ENCODE results near the gene PKN3. TPM values are rescaled to one million over a fixed set of nuclear protein-coding genes. Genes with fewer than 3 reads are reported as not detected.

Gene PKN3
- total RNA-seq, 4 donors from 2014 or later, result 1.4 to 5.2 (median 3.3) TPM

DNA sequence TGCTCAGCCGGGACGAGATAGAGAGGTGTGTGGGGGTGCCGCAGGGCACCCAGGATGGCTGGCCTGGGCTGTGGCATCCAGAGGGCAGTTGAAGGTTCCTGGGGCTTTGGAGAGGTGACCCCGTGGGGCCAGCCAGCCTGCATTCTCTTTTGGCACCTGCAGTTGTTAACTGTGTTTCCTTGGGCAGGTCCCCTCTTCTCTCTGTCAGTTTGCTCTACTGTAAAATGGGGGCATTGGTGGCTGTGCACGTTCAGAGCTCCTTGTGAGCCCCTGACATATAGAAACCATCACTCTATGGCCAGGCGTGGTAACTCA is 13.1 kb downstream of the PKN3 start:
- Histone ChIP-seq H3K4me1 (no peaks in the 10 kb centered on the region), H3K27me3 (no peaks in the 10 kb centered on the region), H3K27ac (no peak overlapping the region), H3K9me3 (no peaks in the 10 kb centered on the region), H3K36me3 (no peaks in the 10 kb centered on the region), H3K4me3 (no peak overlapping the region)
- in situ Hi-C loops (cut with MboI; ENCODE audit: low sequenced_read_pairs in 4 of 4) (no loop called here), intact Hi-C loops (cut with DNase I; ENCODE audit: low total_unique reads) (no loop called here)
- no peak for TF ChIP-seq POLR2A (IDR thresholded peaks at IDR 0.05)
- TF ChIP-seq, protein P1, sequence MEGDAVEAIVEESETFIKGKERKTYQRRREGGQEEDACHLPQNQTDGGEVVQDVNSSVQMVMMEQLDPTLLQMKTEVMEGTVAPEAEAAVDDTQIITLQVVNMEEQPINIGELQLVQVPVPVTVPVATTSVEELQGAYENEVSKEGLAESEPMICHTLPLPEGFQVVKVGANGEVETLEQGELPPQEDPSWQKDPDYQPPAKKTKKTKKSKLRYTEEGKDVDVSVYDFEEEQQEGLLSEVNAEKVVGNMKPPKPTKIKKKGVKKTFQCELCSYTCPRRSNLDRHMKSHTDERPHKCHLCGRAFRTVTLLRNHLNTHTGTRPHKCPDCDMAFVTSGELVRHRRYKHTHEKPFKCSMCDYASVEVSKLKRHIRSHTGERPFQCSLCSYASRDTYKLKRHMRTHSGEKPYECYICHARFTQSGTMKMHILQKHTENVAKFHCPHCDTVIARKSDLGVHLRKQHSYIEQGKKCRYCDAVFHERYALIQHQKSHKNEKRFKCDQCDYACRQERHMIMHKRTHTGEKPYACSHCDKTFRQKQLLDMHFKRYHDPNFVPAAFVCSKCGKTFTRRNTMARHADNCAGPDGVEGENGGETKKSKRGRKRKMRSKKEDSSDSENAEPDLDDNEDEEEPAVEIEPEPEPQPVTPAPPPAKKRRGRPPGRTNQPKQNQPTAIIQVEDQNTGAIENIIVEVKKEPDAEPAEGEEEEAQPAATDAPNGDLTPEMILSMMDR (IDR thresholded peaks at IDR 0.05 in 4 of 5, conservative IDR thresholded peaks at IDR 0.05 in 1 of 5), result no peak
- no peak for DNase-seq
- ATAC-seq, result no peak

DNA sequence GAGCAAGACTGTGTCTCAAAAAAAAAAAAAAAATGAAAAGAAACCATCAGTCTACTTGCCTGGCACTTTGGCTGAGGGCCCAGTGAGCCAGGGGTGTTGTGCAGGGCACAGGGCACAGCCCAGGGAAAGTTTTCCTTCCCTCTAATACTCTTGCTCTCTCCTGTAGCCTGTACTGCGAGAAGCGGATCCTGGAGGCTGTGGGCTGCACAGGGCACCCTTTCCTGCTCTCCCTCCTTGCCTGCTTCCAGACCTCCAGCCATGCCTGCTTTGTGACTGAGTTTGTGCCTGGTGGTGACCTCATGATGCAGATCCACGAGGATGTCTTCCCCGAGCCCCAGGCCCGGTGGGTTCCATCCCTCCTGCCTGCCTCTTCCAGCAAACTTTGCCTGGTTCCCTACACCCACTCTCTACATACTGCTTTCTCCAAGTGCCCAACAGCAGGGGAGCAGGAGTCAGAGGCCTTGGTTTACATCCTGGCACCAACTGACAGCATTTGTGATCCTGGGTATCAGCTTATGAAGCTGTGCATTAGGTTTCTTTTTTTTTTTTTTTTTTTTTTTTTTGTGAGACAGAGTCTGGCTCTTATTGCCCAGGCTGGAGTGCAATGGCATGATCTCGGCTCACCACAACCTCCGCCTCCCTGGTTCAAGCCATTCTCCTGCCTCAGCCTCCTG is 14.4 kb downstream of the PKN3 start:
- TF ChIP-seq, protein P1 (IDR thresholded peaks at IDR 0.05 in 4 of 5, conservative IDR thresholded peaks at IDR 0.05 in 1 of 5), result no peak
- TF ChIP-seq POLR2A (IDR thresholded peaks at IDR 0.05), result no peak
- no peaks in the 10 kb centered on the region for H3K27me3 ChIP-seq
- no peaks in the 10 kb centered on the region for H3K36me3 ChIP-seq
- no peak overlapping the region for H3K27ac ChIP-seq
- no peaks in the 10 kb centered on the region for H3K9me3 ChIP-seq
- no peak for DNase-seq
- no peak for ATAC-seq
- no peaks in the 10 kb centered on the region for H3K4me1 ChIP-seq
- intact Hi-C loops (cut with DNase I; ENCODE audit: low total_unique reads) (no loop called here), in situ Hi-C loops (cut with MboI; ENCODE audit: low sequenced_read_pairs in 4 of 4) (no loop called here)
- no peak overlapping the region for H3K4me3 ChIP-seq

DNA sequence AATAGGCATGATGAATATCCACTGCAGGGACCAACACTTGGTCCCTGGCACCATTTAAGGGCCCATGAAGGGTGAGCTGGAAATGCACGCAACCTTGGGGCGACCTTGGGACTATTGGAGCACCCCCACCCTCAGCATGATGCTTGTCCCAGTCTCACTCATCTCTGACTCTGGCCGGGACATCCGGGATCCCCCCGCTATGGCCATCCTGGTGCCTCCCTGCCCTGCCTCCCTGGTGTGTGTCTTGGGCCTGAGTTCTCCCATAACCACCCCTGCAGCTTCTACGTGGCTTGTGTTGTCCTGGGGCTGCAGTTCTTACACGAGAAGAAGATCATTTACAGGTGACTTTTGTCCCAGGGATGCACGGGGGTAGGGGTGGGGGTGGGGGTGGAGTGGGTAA is 15.7 kb downstream of the PKN3 start:
- no peaks in the 10 kb centered on the region for H3K9me3 ChIP-seq
- in situ Hi-C loops (cut with MboI; ENCODE audit: low sequenced_read_pairs in 4 of 4), result no loop called here
- no peaks in the 10 kb centered on the region for H3K4me1 ChIP-seq
- H3K36me3 ChIP-seq, result no peaks in the 10 kb centered on the region
- TF ChIP-seq, protein P1 (IDR thresholded peaks at IDR 0.05 in 4 of 5, conservative IDR thresholded peaks at IDR 0.05 in 1 of 5), result no peak
- TF ChIP-seq POLR2A (IDR thresholded peaks at IDR 0.05), result no peak
- no peak for DNase-seq
- H3K27ac ChIP-seq, result no peak overlapping the region
- intact Hi-C loops (cut with DNase I; ENCODE audit: low total_unique reads), result no loop called here
- no peak overlapping the region for H3K4me3 ChIP-seq
- no peaks in the 10 kb centered on the region for H3K27me3 ChIP-seq
- ATAC-seq, result no peak

DNA sequence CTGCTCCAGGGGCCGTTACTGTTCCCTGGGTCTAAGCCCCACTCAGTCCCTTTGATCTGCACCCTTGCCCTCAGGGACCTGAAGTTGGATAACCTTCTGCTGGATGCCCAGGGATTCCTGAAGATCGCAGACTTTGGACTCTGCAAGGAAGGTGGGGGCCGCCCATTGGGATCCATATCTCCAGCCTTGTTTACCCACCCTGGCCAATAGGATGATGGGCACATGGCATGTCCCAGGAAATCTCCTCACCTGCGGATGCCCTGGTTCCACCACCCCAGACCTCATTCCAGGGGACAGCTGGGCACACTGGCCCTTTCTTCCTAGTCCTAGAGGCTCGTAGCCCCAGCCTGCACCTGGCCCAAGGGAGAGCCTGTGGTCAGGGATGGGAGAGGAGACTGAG is 16.2 kb downstream of the PKN3 start:
- ATAC-seq (no peak), DNase-seq (no peak)
- in situ Hi-C loops (cut with MboI; ENCODE audit: low sequenced_read_pairs in 4 of 4), result no loop called here
- Histone ChIP-seq H3K9me3 (no peaks in the 10 kb centered on the region), H3K4me1 (no peaks in the 10 kb centered on the region), H3K27me3 (no peaks in the 10 kb centered on the region), H3K4me3 (no peak overlapping the region), H3K36me3 (no peaks in the 10 kb centered on the region), H3K27ac (no peak overlapping the region)
- intact Hi-C loops (cut with DNase I; ENCODE audit: low total_unique reads), result no loop called here
- TF ChIP-seq, protein P1 (IDR thresholded peaks at IDR 0.05 in 4 of 5, conservative IDR thresholded peaks at IDR 0.05 in 1 of 5), result no peak
- TF ChIP-seq POLR2A (IDR thresholded peaks at IDR 0.05), result no peak

Data from gastrocnemius medialis (tissue), 4 donors.